M059J (cell line): ENCODE measurements around the gene STAT2. TPM values are rescaled to one million over a fixed set of nuclear protein-coding genes. Genes with fewer than 3 reads are reported as not detected.

Experiments
- DNase-seq: peaks from one replicate; pipeline ENCODE4 v3.0.0-alpha.2; 2012; ENCODE audit warnings: low read depth
- total RNA-seq: library from RNA; depleted of rRNA; stranded (reverse); fragments of >200 nt; shearing (Covaris generic); gene quantifications from 2 replicates; pipeline ENCODE4 v1.2.3, GENCODE V29; 2014; rRNA removed

STAT2 gene
- total RNA-seq, 1 experiment from 2014 or later: 354 TPM

GRCh38 chr12:56293795-56294194, 66.1 kb downstream of the STAT2 start:
- DNase-seq: no peak

Other genes with a start within 250 kb of the STAT2 start
- gene RPL41, start 243.5 kb downstream of the STAT2 start, total RNA-seq: 2,885 and 2,938 TPM in 2 replicates
- 1.4 and 2.1 TPM in 2 replicates for gene ZC3H10, start 241.8 kb downstream of the STAT2 start, total RNA-seq
- 86.5 and 117 TPM in 2 replicates for gene ESYT1, start 231.8 kb downstream of the STAT2 start, total RNA-seq
- gene MYL6B, start 207.5 kb downstream of the STAT2 start, total RNA-seq: 84.5 and 88.7 TPM in 2 replicates
- 2,913 and 3,348 TPM in 2 replicates for gene MYL6, start 201.7 kb downstream of the STAT2 start, total RNA-seq
- gene SMARCC2, start 170.6 kb downstream of the STAT2 start, total RNA-seq: 32.4 and 34.5 TPM in 2 replicates
- gene RNF41, start 138.2 kb downstream of the STAT2 start, total RNA-seq: 42.8 and 54.9 TPM in 2 replicates
- gene NABP2, start 135.8 kb downstream of the STAT2 start, total RNA-seq: 64.4 and 73.3 TPM in 2 replicates
- not detected in 2 replicates for gene SLC39A5, start 130.1 kb downstream of the STAT2 start, total RNA-seq
- gene ANKRD52, start 101.7 kb downstream of the STAT2 start, total RNA-seq: 15.8 and 19.2 TPM in 2 replicates
- gene COQ10A, start 93.2 kb downstream of the STAT2 start, total RNA-seq: 15.4 and 17.1 TPM in 2 replicates
- gene CS, start 59.8 kb downstream of the STAT2 start, total RNA-seq: 120 and 153 TPM in 2 replicates
- 182 and 223 TPM in 2 replicates for gene CNPY2, start 44.1 kb downstream of the STAT2 start, total RNA-seq
- 5.1 and 10.2 TPM in 2 replicates for gene PAN2, start 26.1 kb downstream of the STAT2 start, total RNA-seq
- not detected in 2 replicates for gene IL23A, start 21.2 kb downstream of the STAT2 start, total RNA-seq
- not detected in 2 replicates for gene APOF, start 2.8 kb upstream of the STAT2 start, total RNA-seq
- 6.5 and 11.9 TPM in 2 replicates for gene TIMELESS, start 89.3 kb upstream of the STAT2 start, total RNA-seq
- 0.15 TPM in 1 of 2 replicates, not detected in the other for gene MIP, start 94.5 kb upstream of the STAT2 start, total RNA-seq
- gene SPRYD4, start 108.5 kb upstream of the STAT2 start, total RNA-seq: 1.3 and 1.4 TPM in 2 replicates
- 0.32 TPM in 1 of 2 replicates, not detected in the other for gene GLS2, start 128.1 kb upstream of the STAT2 start, total RNA-seq
- 10.7 and 14.8 TPM in 2 replicates for gene RBMS2, start 161.7 kb upstream of the STAT2 start, total RNA-seq